ENCODE data around the gene PIAS3. TPM values are rescaled to one million over a fixed set of nuclear protein-coding genes. Genes with fewer than 3 reads are reported as not detected.

PIAS3 gene
- total RNA-seq, 2 experiments from 2014 or later: 20.3 to 23.6 TPM

DNA sequence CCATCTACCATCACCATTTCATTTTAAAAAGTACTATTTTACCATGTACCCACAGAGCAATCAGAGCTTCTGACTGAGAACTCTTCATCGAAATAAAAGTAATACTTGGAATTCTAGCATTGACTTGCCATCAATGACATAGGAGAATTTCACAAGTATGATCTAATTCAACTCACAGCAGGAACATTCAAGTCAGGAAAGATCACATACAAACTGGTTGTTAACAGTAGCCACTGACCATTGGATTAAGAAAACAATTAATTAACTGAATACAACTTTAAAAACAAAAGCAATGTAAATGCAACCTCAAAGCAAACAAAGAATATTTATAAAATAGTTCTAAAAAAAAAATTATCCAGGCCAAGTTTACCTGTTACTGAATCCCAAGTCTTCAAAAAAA lies 53.8 kb downstream of the PIAS3 start:
- Mint-ChIP-seq H3K36me3 (peaks cover 16% of the 10 kb centered on the region), H3K4me1 (peaks cover 7% of the 10 kb centered on the region), H3K27ac (no peak overlapping the region), H3K4me3 (no peak overlapping the region), H3K9me3 (ENCODE audit: low read depth) (no peaks in the 10 kb centered on the region), H3K27me3 (no peaks in the 10 kb centered on the region)
- no peak for ATAC-seq
- DNase-seq: no peak
- CTCF ChIA-PET: interaction anchor here (1.6 kb wide), 1 partner anchor 19 kb away, joined by 4 read pairs; the partner anchor contains the start of genes POLR3C and RNF115

DNA sequence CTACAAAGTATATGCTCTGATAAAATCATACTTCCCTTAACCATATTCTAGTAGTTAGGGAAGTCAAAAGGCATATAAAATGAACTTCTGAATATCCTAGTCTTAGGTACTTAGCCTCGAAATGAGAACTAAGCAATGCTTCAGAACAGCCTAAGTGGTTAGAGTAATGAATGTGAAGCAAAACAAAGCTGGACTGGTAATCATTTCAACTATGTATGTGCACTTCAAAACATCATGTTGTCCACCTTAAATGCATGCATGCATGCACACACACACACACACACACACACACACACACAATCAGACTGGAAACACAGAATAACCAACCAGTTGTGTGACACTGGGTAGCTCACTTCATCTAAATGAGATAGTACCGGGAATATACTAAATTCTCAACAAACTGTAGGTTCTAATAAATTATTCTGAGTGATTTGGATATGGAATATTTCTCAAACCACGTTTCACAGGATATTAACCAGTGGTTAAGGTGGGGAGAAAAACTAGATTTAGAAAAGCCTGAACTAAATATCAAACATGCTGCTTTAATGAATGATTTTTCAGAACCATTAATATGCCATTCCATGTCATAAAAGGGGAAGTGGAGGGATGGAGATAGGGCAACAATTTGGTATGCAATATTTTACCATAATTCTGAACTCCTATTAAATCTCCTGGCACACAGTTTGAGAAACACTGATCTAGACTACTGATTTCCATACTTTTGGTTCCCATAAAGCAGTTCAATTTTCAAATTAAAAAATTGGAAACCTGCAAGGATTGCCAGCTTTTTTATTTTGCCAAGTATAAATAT lies 54.4 kb downstream of the PIAS3 start:
- Mint-ChIP-seq H3K27ac (no peak overlapping the region), H3K27me3 (no peaks in the 10 kb centered on the region), H3K4me3 (no peak overlapping the region), H3K36me3 (peaks cover 23% of the 10 kb centered on the region), H3K9me3 (ENCODE audit: low read depth) (peaks cover 3% of the 10 kb centered on the region), H3K4me1 (peaks cover 7% of the 10 kb centered on the region)
- ATAC-seq (no peak), DNase-seq (no peak)
- CTCF ChIA-PET: no interaction called here

DNA sequence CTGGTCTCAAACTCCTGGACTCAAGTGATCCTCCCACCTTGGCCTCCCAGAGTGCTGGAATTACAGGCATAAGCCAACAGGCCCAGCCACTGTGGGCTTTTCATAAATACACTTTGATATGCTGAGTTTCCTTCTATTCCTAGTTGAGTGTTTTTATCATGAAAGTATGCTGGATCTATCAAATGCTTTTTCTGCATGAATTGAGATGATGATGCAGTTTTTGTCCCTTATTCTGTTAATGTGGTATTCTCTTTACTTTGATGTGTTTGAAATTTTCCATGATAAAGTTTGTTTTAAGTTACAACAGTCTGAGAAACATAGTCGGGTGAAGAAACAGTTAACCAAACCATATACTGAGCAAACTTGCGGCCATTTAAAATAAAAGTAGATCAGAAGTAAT lies 59.1 kb downstream of the PIAS3 start:
- H3K4me1 Mint-ChIP-seq: peaks cover 6% of the 10 kb centered on the region
- no peaks in the 10 kb centered on the region for H3K27me3 Mint-ChIP-seq
- DNase-seq (no peak), ATAC-seq (no peak)
- H3K9me3 Mint-ChIP-seq (ENCODE audit: low read depth): peaks cover 24% of the 10 kb centered on the region
- peaks cover 55% of the 10 kb centered on the region for H3K36me3 Mint-ChIP-seq
- CTCF ChIA-PET: no interaction called here
- H3K4me3 Mint-ChIP-seq: no peak overlapping the region
- no peak overlapping the region for H3K27ac Mint-ChIP-seq

Small RNA genes lying within 50 kb of the gene (microRNA-seq; reads per million reads assigned to microRNA genes)
- gene MIR6736: not detected

Other genes with a start within 250 kb of the PIAS3 start
- gene PDZK1, start 151.7 kb downstream of the PIAS3 start, total RNA-seq: under 1 TPM in 1 of 2 experiments, not detected in 1; 0.12 TPM
- 1 to 10 TPM; 3.9 to 5.4 TPM for gene CD160, start 139.6 kb downstream of the PIAS3 start, total RNA-seq
- gene RNF115, start 35.0 kb downstream of the PIAS3 start, total RNA-seq: 10 to 100 TPM; 14.6 to 18.0 TPM
- gene POLR3C, start 34.9 kb downstream of the PIAS3 start, total RNA-seq: 10 to 100 TPM; 31.1 to 37.0 TPM
- 1 to 10 TPM; 2.8 to 4.1 TPM for gene NUDT17, start 13.5 kb downstream of the PIAS3 start, total RNA-seq
- gene ANKRD35, start 26.8 kb upstream of the PIAS3 start, total RNA-seq: 1 to 10 TPM; 1.1 to 1.4 TPM
- 1 to 10 TPM; 1.8 to 2.1 TPM for gene ITGA10, start 51.0 kb upstream of the PIAS3 start, total RNA-seq
- gene PEX11B, start 59.6 kb upstream of the PIAS3 start, total RNA-seq: 10 to 100 TPM; 27.3 to 36.2 TPM
- 100 to 1,000 TPM; 189 to 249 TPM for gene RBM8A, start 68.4 kb upstream of the PIAS3 start, total RNA-seq
- 10 to 100 TPM; 35.0 to 36.2 TPM for gene LIX1L, start 98.9 kb upstream of the PIAS3 start, total RNA-seq
- 1 to 10 TPM; 3.8 to 4.6 TPM for gene ANKRD34A, start 105.5 kb upstream of the PIAS3 start, total RNA-seq
- 10 to 100 TPM; 23.5 to 29.1 TPM for gene POLR3GL, start 105.6 kb upstream of the PIAS3 start, total RNA-seq
- 100 to 1,000 TPM; 127 to 207 TPM for gene TXNIP, start 137.5 kb upstream of the PIAS3 start, total RNA-seq
- not detected for gene HJV, start 162.7 kb upstream of the PIAS3 start, total RNA-seq